ENCODE measurements around the gene CEP170B. TPM values are rescaled to one million over a fixed set of nuclear protein-coding genes. Genes with fewer than 3 reads are reported as not detected.
A peak's percentile ranks its signal among the peaks of the same experiment; 100 is the strongest.

CEP170B gene
- polyA plus RNA-seq, 2 of the 4 experiments (the other 2 are of a cell fraction), result 4.5 to 13.5 TPM

DNA sequence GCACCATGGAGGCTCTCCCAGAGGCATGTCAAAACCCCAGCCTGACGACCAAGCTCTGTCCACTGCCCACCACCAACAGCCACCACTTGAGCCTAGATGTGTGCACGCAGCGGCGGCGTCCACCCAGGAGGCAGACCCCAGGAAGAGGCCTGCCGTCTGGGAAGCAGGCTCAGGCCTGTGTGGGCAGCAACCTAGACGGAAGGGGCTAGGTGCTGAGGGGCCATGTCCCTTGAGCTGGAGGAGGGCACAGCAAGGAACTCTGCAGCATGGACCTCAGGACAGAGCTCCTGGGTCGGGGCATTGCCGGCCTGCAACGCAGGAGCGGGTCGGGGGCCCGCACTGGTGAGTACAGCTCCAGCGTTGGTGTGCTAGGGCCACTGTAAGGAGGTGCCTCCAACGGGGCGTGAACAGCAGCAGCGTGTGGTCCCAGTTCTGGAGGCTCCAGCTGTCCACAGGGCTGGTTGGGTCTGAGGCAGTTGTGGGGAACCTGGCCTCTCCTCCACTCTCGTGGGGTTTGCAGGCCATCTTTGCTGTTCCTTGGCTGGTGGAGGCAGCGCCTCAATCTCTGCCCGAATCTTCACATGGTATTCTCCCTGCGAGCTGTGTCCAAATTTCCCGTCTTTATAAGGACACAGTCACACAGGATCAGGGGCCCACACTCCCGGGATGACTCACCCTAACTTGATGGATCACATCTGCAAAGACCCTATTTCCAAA, 43.7 kb upstream of the CEP170B start:
- CTCF ChIA-PET, result interaction anchor here (0.7 to 2.4 kb wide), 20 partner anchors 9 to 265 kb away, joined by 3 to 7 read pairs (median 4); partner anchors contain the start of genes AKT1 and SIVA1

GRCh38 chr14:104821971-104822608, 43.0 kb upstream of the CEP170B start:
- Histone ChIP-seq H3K27ac (no peak overlapping the region), H3K4me3 (no peak overlapping the region), H3K4me2 (no peak overlapping the region), H3K4me1 (peaks cover 11% of the 10 kb centered on the region), H3K9me3 (no peaks in the 10 kb centered on the region)
- ATAC-seq (no peak), FAIRE-seq (no peak), DNase-seq (ENCODE audit: low read depth in 1 of 2, low spot score in 1 of 2) (no peak)
- CTCF ChIA-PET, result interaction anchor here (0.8 to 2.4 kb wide), 8 partner anchors 20 to 110 kb away, joined by 3 to 7 read pairs (median 4); no protein-coding TSS in a partner anchor
- POLR2A ChIA-PET, result no interaction called here
- 90% methylated on average over 17 of the region's 27 CpGs for WGBS (ENCODE audit: missing lambda C conversion rate)
- no peak for TF ChIP-seq NFE2L2 (conservative IDR thresholded peaks at IDR 0.05; ENCODE audit: low read length)
- TF ChIP-seq ESRRA (IDR thresholded peaks at IDR 0.05; ENCODE audit: borderline replicate concordance, low read length), result no peak
- TF ChIP-seq ZC3H11A (IDR thresholded peaks at IDR 0.05), result no peak
- TF ChIP-seq CHD2 (IDR thresholded peaks at IDR 0.05; ENCODE audit: low read length, partially characterized antibody), result no peak
- no peak for TF ChIP-seq CHD4 (IDR thresholded peaks at IDR 0.05; ENCODE audit: borderline replicate concordance)
- no peak for TF ChIP-seq NR3C1 (IDR thresholded peaks at IDR 0.05)
- TF ChIP-seq SREBF2 (IDR thresholded peaks at IDR 0.05), result no peak
- no peak for TF ChIP-seq HOXA7 (CRISPR knock-in tag; IDR thresholded peaks at IDR 0.05)
- no peak for TF ChIP-seq RAD21 (conservative IDR thresholded peaks at IDR 0.05 in 1 of 2, IDR thresholded peaks at IDR 0.05 in 1 of 2)
- TF ChIP-seq ZNF302 (CRISPR knock-in tag; IDR thresholded peaks at IDR 0.05), result no peak
- no peak for TF ChIP-seq MAFK (IDR thresholded peaks at IDR 0.05; ENCODE audit: partially characterized antibody)
- TF ChIP-seq HOXB13 (CRISPR knock-in tag; IDR thresholded peaks at IDR 0.05; ENCODE audit: low read depth), result no peak
- no peak for TF ChIP-seq ELK1 (IDR thresholded peaks at IDR 0.05; ENCODE audit: low read depth, low read length)
- TF ChIP-seq TFCP2L1 (CRISPR knock-in tag; IDR thresholded peaks at IDR 0.05), result no peak
- TF ChIP-seq RARB (CRISPR knock-in tag; IDR thresholded peaks at IDR 0.05), result no peak

More for the DNA sequence above, 43.7 kb upstream of the CEP170B start:
- peaks cover 15% of the 10 kb centered on the region for H3K4me1 ChIP-seq
- no peak for ATAC-seq
- POLR2A ChIA-PET, result interaction anchor here (0.6 to 1.0 kb wide), 2 partner anchors 45 to 69 kb away, joined by 3 to 4 read pairs; partner anchors contain the start of gene SIVA1
- no peak for TF ChIP-seq FOXS1 (CRISPR knock-in tag; IDR thresholded peaks at IDR 0.05)
- no peak for TF ChIP-seq KDM1A (IDR thresholded peaks at IDR 0.05; ENCODE audit: low read depth)
- no peak for TF ChIP-seq E2F6 (IDR thresholded peaks at IDR 0.05; ENCODE audit: borderline replicate concordance, low read depth)
- no peak for TF ChIP-seq FOSL2 (IDR thresholded peaks at IDR 0.05)
- 0 out of 2 replicates have a peak, but pooled peaks have one; percentile 7 for TF ChIP-seq FOSL2 (CRISPR knock-in tag; IDR thresholded peaks at IDR 0.05)
- no peak for TF ChIP-seq RCOR1 (IDR thresholded peaks at IDR 0.05; ENCODE audit: low read depth, low read length)
- no peak for TF ChIP-seq EP300 (IDR thresholded peaks at IDR 0.05)
- no peak for TF ChIP-seq GATA3 (IDR thresholded peaks at IDR 0.05; ENCODE audit: borderline replicate concordance)
- TF ChIP-seq TP53 (CRISPR knock-in tag; IDR thresholded peaks at IDR 0.05), result no peak
- no peak for TF ChIP-seq NR3C1 (IDR thresholded peaks at IDR 0.05)
- FAIRE-seq, result no peak
- WGBS (ENCODE audit: missing lambda C conversion rate), result 86% methylated on average over 23 of the region's 23 CpGs
- no peak overlapping the region for H3K27ac ChIP-seq
- no peaks in the 10 kb centered on the region for H3K9me3 ChIP-seq
- H3K4me3 ChIP-seq, result no peak overlapping the region
- DNase-seq (ENCODE audit: low read depth in 1 of 2, low spot score in 1 of 2), result no peak
- no peak overlapping the region for H3K4me2 ChIP-seq
